22Rv1 (cell line): Measurements from ENCODE around the gene SLC35A2.

Experiments
- ZFX ChIP-seq: fragments of 450-650 bp; IDR thresholded peaks from 2 replicates; pipeline ENCODE4 v1.6.1; 2017; ENCODE audit warnings: antibody characterized with exemption, borderline replicate concordance
- TF ChIP-seq, protein P1 (sequence below): fragments of 450-650 bp; IDR thresholded peaks from 2 replicates; pipeline ENCODE4 v1.5.1; 2017; ENCODE audit warnings: mild to moderate bottlenecking

DNA sequence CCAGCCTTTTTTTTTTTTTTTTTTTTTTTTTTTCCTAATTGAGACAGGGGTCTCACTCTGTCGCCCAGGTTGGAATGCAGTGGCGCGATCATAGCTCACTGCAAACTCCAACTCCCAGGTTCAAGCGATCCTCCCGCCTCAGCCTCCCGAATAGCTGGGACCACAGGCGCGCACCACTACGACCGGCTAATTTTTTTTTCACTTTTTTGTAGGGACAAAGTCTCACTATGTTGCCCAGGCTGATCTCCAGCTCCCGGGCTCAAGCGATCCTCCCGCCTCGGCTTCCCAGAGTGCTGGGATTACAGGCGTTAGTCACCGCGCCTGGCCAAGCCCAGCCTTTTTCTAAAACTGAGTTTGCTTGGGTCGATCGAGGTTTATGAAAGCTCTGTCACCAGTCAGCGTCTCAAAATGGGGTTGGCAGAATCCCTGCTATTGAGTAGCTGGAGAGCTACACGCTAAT is 47.2 kb upstream of the SLC35A2 start:
- TF ChIP-seq, protein P1, sequence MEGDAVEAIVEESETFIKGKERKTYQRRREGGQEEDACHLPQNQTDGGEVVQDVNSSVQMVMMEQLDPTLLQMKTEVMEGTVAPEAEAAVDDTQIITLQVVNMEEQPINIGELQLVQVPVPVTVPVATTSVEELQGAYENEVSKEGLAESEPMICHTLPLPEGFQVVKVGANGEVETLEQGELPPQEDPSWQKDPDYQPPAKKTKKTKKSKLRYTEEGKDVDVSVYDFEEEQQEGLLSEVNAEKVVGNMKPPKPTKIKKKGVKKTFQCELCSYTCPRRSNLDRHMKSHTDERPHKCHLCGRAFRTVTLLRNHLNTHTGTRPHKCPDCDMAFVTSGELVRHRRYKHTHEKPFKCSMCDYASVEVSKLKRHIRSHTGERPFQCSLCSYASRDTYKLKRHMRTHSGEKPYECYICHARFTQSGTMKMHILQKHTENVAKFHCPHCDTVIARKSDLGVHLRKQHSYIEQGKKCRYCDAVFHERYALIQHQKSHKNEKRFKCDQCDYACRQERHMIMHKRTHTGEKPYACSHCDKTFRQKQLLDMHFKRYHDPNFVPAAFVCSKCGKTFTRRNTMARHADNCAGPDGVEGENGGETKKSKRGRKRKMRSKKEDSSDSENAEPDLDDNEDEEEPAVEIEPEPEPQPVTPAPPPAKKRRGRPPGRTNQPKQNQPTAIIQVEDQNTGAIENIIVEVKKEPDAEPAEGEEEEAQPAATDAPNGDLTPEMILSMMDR: no peak
- no peak for TF ChIP-seq ZFX
